AG04450 (cell line): ENCODE results near the gene ZMYND11. TPM values are rescaled to one million over a fixed set of nuclear protein-coding genes. Genes with fewer than 3 reads are reported as not detected.

Experiments
- CTCF ChIA-PET: fragments of 300-600, 350-600 bp; formaldehyde crosslinking; extraction: SDS; loops from one replicate; lab custom pipeline; 2022; ENCODE audit warnings: antibody characterized with exemption, inconsistent platforms; lab: Charles Lee
- POLR2A ChIA-PET: fragments of 350-600 bp; formaldehyde crosslinking; extraction: SDS; loops from one replicate; lab custom pipeline; 2021; ENCODE audit warnings: antibody characterized with exemption, inconsistent platforms; lab: Yijun Ruan, JAX
- DNase-seq: peaks from one replicate; pipeline ENCODE4 v3.0.0-alpha.2; 2011; ENCODE audit warnings: low read depth, low spot score
- H3K27ac ChIP-seq: one replicate; pipeline ENCODE4 v1.5.1; 2012; ENCODE audit warnings: low read depth, low read length, control low read depth
- H3K27me3 ChIP-seq: one replicate; pipeline ENCODE4 v1.6.0; 2012; ENCODE audit warnings: low read length; ENCODE audit not compliant: control insufficient read depth, insufficient read depth
- H3K4me3 ChIP-seq: 2 replicates; pipeline ENCODE4 v1.5.1; 2011; ENCODE audit warnings: mild to moderate bottlenecking, low read depth, low read length, control low read depth
- H3K9me3 ChIP-seq: 2 replicates; pipeline ENCODE4 v1.5.1; 2012; ENCODE audit warnings: low read length; ENCODE audit not compliant: control insufficient read depth, insufficient read depth
- CTCF ChIP-seq: IDR thresholded peaks from 2 replicates; pipeline ENCODE4 v1.5.1; 2011; ENCODE audit warnings: low read depth, low read length, control low read depth, inconsistent platforms
- polyA plus RNA-seq: library from polyadenylated mRNA; depleted of rRNA; stranded (reverse); fragments of >200 nt; gene quantifications from 2 replicates; pipeline ENCODE4 v1.2.3, GENCODE V29; 2011

ZMYND11 gene
- polyA plus RNA-seq, 1 experiment = 76.0 TPM

DNA sequence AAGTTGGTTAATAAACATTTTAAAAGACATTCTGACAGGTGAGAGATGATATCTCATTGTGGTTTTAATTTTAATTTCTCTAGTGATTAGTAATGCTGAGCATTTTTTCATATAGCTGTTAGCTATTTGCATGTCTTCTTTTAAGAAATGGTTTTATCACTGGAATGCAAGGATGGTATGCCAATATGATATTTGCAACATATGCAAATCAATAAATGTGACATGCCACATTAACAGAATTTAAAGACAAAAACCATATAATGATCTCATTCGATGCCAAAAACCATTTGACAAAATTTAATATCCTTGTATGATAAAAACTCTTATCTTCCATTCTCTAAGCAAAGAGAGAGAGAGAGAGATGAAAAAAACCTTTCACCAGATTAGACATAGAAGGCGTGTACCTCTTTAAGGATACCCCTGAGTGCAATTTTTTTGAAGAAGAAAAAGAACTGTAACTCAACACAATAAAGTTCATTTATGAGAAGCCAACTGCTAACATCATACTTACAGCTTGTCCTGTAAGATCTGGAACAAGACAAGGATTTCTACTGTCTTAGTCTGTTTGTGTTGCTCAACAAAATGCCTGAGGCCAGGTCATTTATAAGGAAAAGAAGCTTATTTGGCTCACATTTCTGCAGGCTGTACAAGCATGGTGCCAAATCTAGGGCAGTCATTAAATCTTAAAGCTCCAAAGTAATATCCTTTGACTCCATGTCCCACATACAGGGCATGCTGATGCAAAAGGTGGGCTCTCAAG is 39.7 kb upstream of the ZMYND11 start:
- H3K4me3 ChIP-seq = no peak overlapping the region
- CTCF ChIA-PET = no interaction called here
- no peak overlapping the region for H3K27ac ChIP-seq
- TF ChIP-seq CTCF = no peak
- peaks cover 7% of the 10 kb centered on the region for H3K27me3 ChIP-seq
- no peak for DNase-seq
- POLR2A ChIA-PET = no interaction called here
- H3K9me3 ChIP-seq = peaks cover 8% of the 10 kb centered on the region

GRCh38 chr10:96466-96865 is 38.8 kb upstream of the ZMYND11 start:
- Histone ChIP-seq H3K4me3 (no peak overlapping the region), H3K27me3 (peaks cover 4% of the 10 kb centered on the region), H3K27ac (no peak overlapping the region), H3K9me3 (peaks cover 8% of the 10 kb centered on the region)
- no peak for DNase-seq
- ChIA-PET CTCF (interaction anchor here (0.6 kb wide), 1 partner anchor 21 kb away, joined by 3 read pairs; no protein-coding TSS in a partner anchor), POLR2A (no interaction called here)
- TF ChIP-seq CTCF = no peak

GRCh38 chr10:104416-104815 is 30.8 kb upstream of the ZMYND11 start:
- no peak for TF ChIP-seq CTCF
- Histone ChIP-seq H3K9me3 (peaks cover 18% of the 10 kb centered on the region), H3K4me3 (no peak overlapping the region), H3K27me3 (peaks cover 5% of the 10 kb centered on the region), H3K27ac (no peak overlapping the region)
- CTCF ChIA-PET = no interaction called here
- POLR2A ChIA-PET = no interaction called here
- DNase-seq = no peak

- Histone ChIP-seq H3K9me3 (peaks cover 18% of the 10 kb centered on the region), H3K27me3 (peaks cover 5% of the 10 kb centered on the region), H3K27ac (no peak overlapping the region), H3K4me3 (no peak overlapping the region)
- POLR2A ChIA-PET = no interaction called here
- no peak for DNase-seq
- no peak for TF ChIP-seq CTCF
- CTCF ChIA-PET = no interaction called here
These were observed 30.2 kb upstream of the ZMYND11 start for GRCh38 chr10:104862-105565.

GRCh38 chr10:105806-106205 is 29.4 kb upstream of the ZMYND11 start:
- H3K4me3 ChIP-seq = no peak overlapping the region
- no peak overlapping the region for H3K27ac ChIP-seq
- no peak for TF ChIP-seq CTCF
- no peak for DNase-seq
- peaks cover 5% of the 10 kb centered on the region for H3K27me3 ChIP-seq
- H3K9me3 ChIP-seq = peaks cover 18% of the 10 kb centered on the region
- POLR2A ChIA-PET = no interaction called here
- CTCF ChIA-PET = no interaction called here
